ENCODE data around the gene HS3ST4. TPM values are rescaled to one million over a fixed set of nuclear protein-coding genes. Genes with fewer than 3 reads are reported as not detected.

The HS3ST4 gene
- total RNA-seq, 2 donors from 2014 or later, result not detected

DNA sequence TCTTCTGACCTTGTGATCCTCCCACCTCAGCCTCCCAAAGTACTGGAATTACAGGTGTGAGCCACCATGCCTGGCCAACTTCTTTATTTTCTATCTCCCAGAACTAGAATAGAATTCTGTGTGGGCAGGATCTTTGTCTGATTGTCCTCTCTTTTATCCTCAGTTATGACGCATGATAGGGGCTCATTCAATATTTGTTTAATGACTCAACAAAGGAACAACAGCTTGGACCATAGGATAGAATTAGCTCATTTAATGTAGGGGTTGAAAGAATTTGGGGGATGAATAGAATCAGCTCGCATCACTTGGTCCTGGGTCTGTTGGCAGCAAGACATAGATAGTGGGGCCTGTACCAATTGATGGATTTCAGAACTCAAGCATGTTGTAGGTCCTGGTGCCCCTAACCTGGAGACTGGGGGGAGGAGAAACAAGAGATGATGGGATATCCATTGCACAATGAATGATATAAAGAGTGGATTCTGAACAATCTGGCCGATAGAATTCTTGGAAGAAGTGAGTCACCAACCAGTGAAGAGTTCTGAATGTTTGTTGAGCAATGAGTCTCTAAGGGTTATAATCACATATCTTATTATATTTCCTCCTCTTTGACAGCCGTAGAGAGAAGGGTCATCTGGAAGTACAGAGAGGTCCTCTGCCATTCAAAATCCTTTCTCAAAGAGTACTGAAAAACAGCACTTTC lies 250.2 kb downstream of the HS3ST4 start:
- no peak for ATAC-seq (ENCODE audit: insufficient number of reproducible peaks, low FRiP score, low read depth)
- H3K27ac ChIP-seq, result no peak overlapping the region
- no peaks in the 10 kb centered on the region for H3K9me3 ChIP-seq
- TF ChIP-seq CTCF (IDR thresholded peaks at IDR 0.05), result no peak
- no peak overlapping the region for H3K4me3 ChIP-seq
- H3K4me1 ChIP-seq (ENCODE audit: control insufficient read depth in 1 of 2, low read depth in 2 of 2), result no peaks in the 10 kb centered on the region
- H3K36me3 ChIP-seq, result no peaks in the 10 kb centered on the region
- no peak for DNase-seq (ENCODE audit: low spot score)
- no peaks in the 10 kb centered on the region for H3K27me3 ChIP-seq (replicated peaks; ENCODE audit: insufficient read depth)

GRCh38 chr16:25950586-25951281 lies 259.0 kb downstream of the HS3ST4 start:
- Histone ChIP-seq H3K4me1 (ENCODE audit: control insufficient read depth in 1 of 2, low read depth in 2 of 2) (no peaks in the 10 kb centered on the region), H3K27me3 (replicated peaks; ENCODE audit: insufficient read depth) (no peaks in the 10 kb centered on the region), H3K4me3 (no peak overlapping the region), H3K9me3 (no peaks in the 10 kb centered on the region), H3K27ac (no peak overlapping the region), H3K36me3 (no peaks in the 10 kb centered on the region)
- ATAC-seq (ENCODE audit: insufficient number of reproducible peaks, low FRiP score, low read depth), result no peak
- no peak for DNase-seq (ENCODE audit: low spot score)
- no peak for TF ChIP-seq CTCF (IDR thresholded peaks at IDR 0.05)

DNA sequence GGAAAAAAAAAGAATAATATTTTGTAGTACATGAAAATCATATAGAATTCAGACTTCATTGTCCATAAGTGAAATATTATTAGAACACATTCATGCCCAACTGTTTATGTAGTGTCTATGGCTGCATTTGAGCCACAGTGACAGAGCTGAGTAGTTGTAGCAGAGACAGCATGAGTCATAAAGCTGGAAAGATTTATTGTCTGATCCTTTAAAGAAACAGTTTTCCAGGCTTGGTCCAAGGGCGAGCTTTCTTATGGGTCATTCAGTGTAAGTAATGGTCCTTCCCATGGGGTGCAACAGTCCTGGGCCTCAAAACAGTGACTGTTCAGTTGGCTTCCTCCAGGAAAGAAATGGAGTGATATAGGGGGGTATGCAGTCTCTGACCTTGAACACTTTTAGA lies 260.2 kb downstream of the HS3ST4 start:
- Histone ChIP-seq H3K27me3 (replicated peaks; ENCODE audit: insufficient read depth) (no peaks in the 10 kb centered on the region), H3K27ac (no peak overlapping the region), H3K4me1 (ENCODE audit: control insufficient read depth in 1 of 2, low read depth in 2 of 2) (no peaks in the 10 kb centered on the region), H3K36me3 (no peaks in the 10 kb centered on the region), H3K4me3 (no peak overlapping the region), H3K9me3 (no peaks in the 10 kb centered on the region)
- ATAC-seq (ENCODE audit: insufficient number of reproducible peaks, low FRiP score, low read depth) (no peak), DNase-seq (ENCODE audit: low spot score) (no peak)
- no peak for TF ChIP-seq CTCF (IDR thresholded peaks at IDR 0.05)

DNA sequence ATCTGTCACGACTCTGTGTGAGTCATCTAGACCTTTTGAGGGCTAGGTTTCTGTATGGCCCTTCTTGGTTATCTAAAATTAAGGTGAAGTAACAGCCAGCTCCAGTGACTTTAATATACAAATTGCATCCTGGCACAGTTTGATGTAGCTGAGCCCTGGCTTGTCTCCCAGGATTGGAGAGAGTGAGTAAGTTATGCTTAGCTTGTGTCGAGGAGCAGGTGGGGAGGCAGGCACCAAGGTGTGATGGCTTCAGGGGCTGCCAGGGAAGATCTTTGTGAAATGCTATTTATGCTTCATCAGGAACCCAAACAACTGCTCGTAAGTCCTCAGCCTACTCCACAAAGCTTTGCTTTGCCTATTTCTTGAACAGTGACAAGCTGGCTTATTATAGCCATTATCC lies 261.2 kb downstream of the HS3ST4 start:
- H3K36me3 ChIP-seq, result no peaks in the 10 kb centered on the region
- no peak for TF ChIP-seq CTCF (IDR thresholded peaks at IDR 0.05)
- H3K4me1 ChIP-seq (ENCODE audit: control insufficient read depth in 1 of 2, low read depth in 2 of 2), result no peaks in the 10 kb centered on the region
- H3K4me3 ChIP-seq, result no peak overlapping the region
- H3K27me3 ChIP-seq (replicated peaks; ENCODE audit: insufficient read depth), result no peaks in the 10 kb centered on the region
- H3K27ac ChIP-seq, result no peak overlapping the region
- no peak for DNase-seq (ENCODE audit: low spot score)
- no peaks in the 10 kb centered on the region for H3K9me3 ChIP-seq
- no peak for ATAC-seq (ENCODE audit: insufficient number of reproducible peaks, low FRiP score, low read depth)

DNA sequence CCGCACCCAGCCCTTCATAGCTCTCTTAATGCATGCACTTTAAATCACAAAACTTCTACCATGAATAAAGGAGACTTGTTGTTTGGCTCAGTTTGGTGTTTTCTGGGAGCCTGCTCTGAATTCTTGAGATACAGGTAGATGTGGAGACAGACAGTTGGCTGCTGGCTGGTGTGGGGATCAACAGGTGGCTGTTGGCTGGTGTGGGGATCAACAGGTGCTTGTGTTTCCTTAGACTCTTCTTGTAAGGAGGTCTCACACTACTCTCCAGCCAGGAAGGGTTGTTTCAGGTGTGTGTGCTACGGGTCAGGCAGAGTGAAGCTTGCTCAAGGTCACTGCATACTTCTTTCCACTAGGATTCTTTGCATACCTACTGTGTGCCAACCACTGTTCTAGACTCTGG lies 265.9 kb downstream of the HS3ST4 start:
- DNase-seq (ENCODE audit: low spot score), result no peak
- no peak overlapping the region for H3K4me3 ChIP-seq
- TF ChIP-seq CTCF (IDR thresholded peaks at IDR 0.05), result no peak
- no peaks in the 10 kb centered on the region for H3K36me3 ChIP-seq
- no peak overlapping the region for H3K27ac ChIP-seq
- no peaks in the 10 kb centered on the region for H3K4me1 ChIP-seq (ENCODE audit: control insufficient read depth in 1 of 2, low read depth in 2 of 2)
- no peaks in the 10 kb centered on the region for H3K27me3 ChIP-seq (replicated peaks; ENCODE audit: insufficient read depth)
- H3K9me3 ChIP-seq, result no peaks in the 10 kb centered on the region
- ATAC-seq (ENCODE audit: insufficient number of reproducible peaks, low FRiP score, low read depth), result no peak

Data from thoracic aorta (tissue), 2 donors.